Hematopoietic multipotent progenitor cell treated with erythropoietin and hydrocortisone succinate and interleukin-3 and kit ligand, for 8 days (in vitro differentiated cells): ENCODE data around the gene FFAR2.
"Not testable (repeated sequence)": the region's sequence is repeated elsewhere in the genome, so short reads cannot be mapped to it uniquely, and the experiment has no call there.

Experiments
- DNase-seq: peaks from one replicate; pipeline ENCODE4 v3.0.0-alpha.2; 2015

The FFAR2 gene

DNA sequence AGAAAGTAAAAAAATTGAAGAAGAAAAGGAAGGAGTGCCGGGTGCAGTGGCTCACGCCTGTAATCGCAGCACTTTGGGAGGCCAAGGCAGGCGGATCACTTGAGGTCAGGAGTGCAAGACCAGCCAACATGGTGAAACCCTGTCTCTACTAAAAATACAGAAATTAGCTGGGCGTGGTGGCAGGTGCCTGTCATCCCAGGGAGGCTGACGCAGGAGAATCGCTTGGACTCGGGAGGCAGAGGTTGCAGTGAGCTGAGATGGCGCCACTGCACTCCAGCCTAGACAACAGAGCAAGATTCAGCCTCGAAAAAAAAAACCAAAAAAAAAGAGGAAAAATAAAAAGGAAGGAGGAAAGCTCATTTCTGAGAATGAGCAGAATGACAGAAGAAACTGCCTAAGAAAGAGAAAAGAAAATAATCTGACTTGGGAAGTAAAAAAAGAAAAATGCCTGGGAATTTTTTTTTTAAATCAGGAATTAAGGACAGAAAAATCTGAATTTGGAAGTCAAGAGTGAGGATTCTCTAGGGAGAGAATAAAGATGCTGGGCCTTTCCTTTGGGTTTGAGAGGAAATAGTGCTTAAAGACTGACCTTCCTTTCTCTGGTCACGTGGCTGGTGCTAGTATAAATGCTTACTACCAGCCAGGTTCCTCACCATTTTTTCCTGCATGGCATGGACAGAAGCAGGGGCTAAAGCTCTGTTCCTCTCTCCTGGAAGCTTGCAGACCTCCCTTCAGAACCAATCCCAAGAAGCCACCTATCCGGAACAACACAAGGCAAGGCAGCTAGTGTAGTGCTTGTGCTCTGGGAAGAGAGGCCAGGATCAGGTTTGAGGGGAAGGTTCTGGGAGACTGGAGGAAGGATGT, at the start of gene FFAR2:
Gene FFAR2 (plus strand): TSS at position 652 of the 864 bp plus-strand sequence. CDS start 1,458 bp downstream, outside the sequence.
- DNase-seq: no peak

GRCh38 chr19:35398570-35398969, 49.5 kb upstream of the FFAR2 start:
- no peak for DNase-seq

DNA sequence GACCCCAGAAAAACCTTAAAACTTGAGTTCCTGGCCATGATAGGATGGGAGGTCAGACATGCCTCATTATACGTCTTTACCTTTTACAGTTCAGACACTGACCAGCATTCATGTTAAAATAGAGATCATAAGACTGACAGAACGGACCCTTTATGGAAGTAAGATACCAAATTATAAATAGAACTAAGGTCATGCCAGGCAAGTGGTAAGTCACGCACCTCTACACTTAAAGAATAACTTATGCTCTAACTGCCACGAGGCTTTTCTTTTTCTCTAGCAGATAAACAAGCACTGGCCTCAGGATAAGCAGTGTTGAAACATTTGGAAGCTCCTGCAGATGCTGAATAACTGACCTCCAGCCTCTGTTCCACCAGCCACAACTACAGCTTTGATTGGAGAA, 48.8 kb upstream of the FFAR2 start:
- no peak for DNase-seq

DNA sequence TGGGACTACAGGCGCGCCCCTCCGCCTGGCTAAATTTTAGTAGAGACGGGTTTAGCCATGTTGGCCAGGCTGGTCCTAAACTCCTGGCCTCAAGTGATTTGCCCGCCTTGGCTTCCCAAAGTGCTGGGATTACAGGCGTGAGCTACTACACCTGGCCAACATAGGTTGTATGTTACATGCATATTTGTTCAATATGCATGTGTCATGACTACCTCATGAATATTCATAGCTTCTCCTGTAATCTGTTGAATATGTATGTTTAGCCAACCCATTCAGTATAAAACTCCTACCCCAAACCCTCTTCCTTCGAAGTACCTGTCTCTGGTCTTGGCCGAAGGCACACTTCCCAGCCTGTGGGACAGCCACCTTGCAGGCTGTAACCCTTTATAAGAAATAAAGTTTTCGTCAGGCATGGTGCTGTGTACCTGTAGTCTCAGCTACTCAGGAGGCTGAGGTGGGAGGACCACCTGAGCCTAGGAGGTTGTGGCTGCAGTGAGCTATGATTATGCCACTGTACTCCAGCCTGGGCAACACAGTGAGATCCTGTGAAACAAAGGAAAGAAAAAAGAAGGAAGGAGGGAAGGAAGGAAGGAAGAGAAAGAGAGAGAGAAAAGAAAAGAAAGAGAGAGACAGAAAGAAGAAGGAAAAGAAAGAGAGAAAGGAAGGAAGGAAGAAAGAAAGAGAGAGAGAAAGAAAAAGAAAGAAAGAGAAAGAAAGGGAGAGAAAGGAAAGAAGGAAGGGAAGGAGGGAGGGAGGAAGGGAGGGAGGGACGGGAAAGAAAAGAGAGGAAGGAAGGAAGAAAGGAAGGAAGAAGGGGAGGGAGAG, 47.9 kb upstream of the FFAR2 start:
- no peak for DNase-seq

- no peak for DNase-seq
Measured at GRCh38 chr19:35400773-35401100, 47.3 kb upstream of the FFAR2 start.

DNA sequence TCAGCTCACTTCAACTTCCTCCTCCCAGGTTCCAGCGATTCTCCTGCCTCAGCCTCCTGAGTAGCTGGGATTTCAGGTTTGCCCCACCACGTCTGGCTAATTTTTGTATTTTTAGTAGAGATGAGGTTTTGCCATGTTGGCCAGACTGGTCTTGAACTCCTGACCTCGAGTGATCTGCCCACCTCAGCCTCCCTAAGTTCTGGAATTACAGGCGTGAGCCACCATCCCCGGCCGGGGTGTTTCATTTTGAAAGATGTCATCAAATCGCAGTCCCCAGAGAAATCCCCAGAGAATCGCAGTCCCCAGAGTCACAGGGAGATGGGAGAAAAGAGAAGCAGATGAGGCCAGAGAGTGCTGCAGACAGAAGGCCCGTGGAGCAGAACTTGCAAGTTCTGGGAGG, 46.6 kb upstream of the FFAR2 start:
- DNase-seq: not testable (repeated sequence)

DNA sequence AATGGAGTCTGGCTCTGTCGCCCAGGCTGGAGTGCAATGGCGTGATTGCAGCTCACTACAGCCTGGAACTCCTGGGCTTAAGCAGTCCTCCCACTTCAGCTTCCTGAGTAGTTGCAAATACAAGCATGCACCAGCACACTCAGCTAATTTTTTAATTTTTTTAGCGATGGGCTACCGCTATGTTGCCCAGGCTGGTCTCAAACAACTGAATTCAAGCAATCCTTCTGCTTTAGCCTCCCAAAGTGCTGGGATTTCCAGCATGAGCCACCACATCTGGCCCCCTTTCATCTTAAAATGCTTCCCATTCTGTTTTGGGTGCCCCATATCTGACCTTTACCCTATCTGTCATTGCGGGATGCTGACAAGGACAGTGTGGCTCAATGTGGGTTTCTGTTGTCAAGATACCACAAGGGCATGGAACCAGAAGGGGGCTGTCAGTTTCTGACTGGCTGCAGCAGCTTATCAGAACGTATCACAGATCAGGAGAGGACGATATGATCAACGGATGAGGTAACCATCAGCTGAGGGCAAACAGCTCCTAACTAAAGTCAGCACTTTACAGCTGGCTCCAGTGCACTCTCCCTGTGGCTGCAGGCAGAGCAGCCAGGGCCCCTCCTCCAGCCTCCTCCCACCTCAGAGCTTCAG, 44.8 kb upstream of the FFAR2 start:
- DNase-seq: peak; percentile 70

DNA sequence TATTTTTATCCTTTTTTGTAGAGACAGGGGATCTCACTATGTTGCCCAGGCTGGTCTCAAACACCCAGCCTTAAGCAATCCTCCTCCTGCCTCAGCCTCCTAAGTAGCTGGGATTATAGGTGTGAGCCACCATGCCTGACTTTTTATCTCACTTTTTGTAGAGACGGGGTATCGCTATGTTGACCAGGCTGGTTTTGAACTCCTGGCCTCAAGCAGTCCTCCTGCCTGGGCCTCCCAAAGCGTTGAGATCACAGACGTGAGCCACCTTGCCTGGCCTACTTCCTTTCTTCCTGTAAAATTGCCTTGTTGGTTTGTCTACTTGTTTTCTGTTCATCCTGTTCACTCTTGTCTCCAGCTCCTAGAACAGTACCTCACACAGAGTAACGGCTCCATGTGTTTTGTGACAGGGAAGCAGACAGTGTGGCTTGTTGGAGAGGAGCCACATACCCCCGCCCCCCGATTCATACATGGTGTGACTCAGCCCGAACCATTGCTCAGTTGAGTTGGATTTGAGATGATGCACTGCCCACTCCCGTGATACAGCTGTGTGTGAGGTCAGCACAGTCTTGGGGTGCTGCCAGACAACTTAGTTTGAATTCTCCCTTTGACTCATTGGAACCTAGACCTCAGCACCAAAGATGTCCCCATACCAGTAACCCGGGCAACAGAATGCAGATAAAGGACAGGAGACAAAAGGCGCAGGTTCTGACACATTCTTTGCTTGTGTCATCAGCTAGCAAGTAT, 43.0 kb upstream of the FFAR2 start:
- DNase-seq: peak; percentile 12

DNA sequence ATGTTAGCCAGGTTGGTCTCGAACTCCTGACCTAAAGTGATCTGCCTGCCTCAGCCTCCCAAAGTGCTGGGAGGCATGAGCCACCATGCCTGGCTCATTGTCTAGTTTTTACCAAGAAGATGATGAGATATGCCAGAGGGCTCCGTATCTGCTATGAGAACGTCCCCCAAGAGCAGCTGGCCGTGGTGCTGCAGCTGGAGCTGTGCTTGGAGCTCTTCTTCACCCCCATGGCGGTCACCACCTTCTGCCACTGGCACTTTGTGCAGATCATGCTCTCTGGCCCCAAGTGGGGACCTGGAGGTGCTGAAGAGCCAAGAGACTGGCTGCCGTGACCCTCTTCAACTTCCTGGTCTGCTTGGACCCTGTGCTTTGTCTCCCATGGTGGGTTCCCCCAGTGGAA, 40.4 kb upstream of the FFAR2 start:
- no peak for DNase-seq

- peak; percentile 41 for DNase-seq
Measured at GRCh38 chr19:35408284-35409171, 39.5 kb upstream of the FFAR2 start.

DNA sequence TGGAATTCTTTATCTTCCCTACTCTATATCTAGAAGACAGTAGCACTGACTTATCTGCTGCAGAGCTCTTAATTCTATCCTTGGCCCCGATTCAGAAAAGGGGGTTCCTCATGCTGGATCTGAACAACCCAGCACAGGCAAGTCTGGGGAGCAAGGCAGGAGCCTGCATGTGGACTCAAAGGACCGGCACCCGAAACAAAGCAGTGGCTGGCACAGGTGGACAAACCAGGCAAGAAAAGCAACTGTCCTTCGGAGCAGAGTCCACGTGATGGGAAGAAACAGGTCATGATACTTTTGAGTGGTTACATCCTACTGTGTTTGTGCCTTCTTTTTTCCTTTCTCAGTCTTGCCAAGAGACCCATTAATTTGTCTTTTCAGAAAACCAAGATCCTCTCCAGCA, 38.9 kb upstream of the FFAR2 start:
- DNase-seq: no peak

- no peak for DNase-seq
Measured at GRCh38 chr19:35410487-35410886, 37.6 kb upstream of the FFAR2 start.

- no peak for DNase-seq
Measured at GRCh38 chr19:35414442-35414841, 33.6 kb upstream of the FFAR2 start.

DNA sequence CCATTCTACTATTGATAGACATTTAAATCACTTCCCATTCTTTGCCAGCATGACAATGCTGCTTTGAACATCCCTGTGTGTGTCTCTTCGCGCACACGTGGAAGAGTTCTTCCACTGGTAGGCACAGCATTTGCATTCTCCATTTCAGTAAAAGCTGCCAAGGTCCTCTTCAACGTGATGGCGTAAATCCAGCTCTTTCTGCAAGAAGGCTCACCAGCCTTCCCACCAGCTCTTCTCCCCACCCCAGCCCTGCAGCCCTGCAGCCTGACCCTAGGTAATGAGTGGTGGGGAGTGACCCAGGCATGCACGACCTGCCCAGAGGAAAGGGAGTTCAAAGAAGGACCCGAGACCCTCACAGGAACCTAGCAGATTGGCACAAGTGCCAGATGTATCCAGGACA, 31.7 kb upstream of the FFAR2 start:
- DNase-seq: no peak

DNA sequence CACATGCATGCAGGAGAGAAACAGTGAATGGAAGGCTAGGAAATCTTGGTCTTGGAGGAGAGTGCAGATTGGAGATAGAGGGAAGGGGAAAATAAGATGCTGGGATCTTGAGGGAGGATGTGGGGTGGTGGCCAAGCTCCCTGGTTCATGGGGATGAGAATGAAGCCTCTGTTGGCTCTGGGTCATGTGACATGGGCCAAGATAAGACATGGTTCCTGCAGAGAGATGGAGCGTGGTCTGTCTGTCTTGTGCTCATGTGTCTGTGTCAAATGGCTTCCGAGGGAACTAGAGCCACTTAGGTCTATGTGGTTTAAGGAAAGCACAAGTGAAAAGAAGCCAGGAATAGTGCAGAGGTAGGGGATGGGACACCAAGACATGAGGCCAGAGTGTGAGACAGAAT, 30.8 kb upstream of the FFAR2 start:
- DNase-seq: no peak

GRCh38 chr19:35417713-35418534, 30.1 kb upstream of the FFAR2 start:
- DNase-seq: no peak

DNA sequence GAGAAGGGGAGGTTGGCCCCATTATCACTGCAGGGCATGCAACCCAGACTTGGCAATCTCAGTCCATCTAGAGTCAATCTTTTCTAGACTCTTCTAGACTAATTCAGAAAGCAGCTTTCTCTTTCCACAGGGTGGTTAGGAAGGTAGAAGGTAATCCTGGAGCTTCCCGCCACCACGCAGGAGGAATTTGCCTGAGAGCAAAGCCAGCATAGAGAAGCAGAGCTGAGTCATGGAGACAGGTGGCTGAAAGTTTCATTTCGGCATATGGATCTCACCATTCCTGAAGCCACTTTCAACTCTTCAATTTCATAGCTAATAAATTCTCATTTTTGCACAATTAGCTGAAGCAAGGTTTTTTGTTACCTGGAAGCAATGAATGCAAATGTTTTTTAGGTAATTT, 29.0 kb upstream of the FFAR2 start:
- DNase-seq: no peak

GRCh38 chr19:35419805-35420204, 28.3 kb upstream of the FFAR2 start:
- no peak for DNase-seq

DNA sequence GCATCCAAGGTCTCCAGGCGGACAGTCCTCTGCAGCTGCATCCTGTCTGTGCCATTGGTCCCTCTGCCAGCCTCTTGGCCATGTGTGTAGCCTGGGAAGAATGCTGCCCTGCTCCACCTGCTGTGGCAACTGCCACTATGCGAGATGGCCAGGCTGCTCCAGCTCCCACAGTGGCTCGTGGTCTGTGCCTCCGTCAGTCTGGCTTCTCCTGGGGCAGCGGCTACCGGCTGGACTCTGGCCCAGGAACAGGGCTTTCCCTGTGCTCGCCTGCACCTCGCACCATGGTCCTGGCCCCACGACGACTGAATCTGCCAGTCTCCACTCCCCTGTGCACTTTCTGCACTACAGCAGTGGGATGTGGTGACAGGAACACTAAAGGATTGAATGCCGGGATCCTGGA, 26.7 kb upstream of the FFAR2 start:
- no peak for DNase-seq

DNA sequence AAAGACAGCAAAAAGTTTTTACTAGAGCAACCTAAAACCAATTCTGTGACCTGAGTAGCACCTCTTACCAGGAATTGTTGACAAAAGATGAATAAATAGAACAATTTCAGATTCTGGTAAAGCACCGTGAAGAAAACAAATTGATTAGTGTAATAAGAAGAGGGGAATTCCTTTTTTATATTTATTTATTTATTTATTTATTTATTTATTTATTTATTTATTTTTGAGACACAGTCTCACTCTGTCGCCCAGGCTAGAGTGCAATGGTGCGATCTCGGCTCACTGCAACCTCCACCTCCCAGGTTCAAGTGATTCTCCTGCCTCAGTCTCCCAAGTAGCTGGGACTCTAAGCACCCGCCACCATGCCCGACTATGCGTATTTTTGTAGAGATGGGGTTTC, 24.7 kb upstream of the FFAR2 start:
- not testable (repeated sequence) for DNase-seq

- DNase-seq: no peak
Measured at GRCh38 chr19:35425682-35426081, 22.4 kb upstream of the FFAR2 start.
